Urinary bladder (tissue), 4 donors: Measurements from ENCODE around the gene CACNA1C. TPM values are rescaled to one million over a fixed set of nuclear protein-coding genes. Genes with fewer than 3 reads are reported as not detected.

ENCODE experiments used
- DNase-seq: peaks from one replicate; pipeline ENCODE4 v3.0.0-alpha.2; 2015; ENCODE audit errors: extremely low spot score
- H3K27ac ChIP-seq: one replicate; pipeline ENCODE4 v1.5.1; 2013; ENCODE audit warnings: low read depth, mild to moderate bottlenecking, moderate library complexity
- H3K36me3 ChIP-seq: one replicate; pipeline ENCODE4 v1.6.1; 2013; ENCODE audit warnings: mild to moderate bottlenecking, moderate library complexity; ENCODE audit not compliant: insufficient read depth
- H3K4me1 ChIP-seq: one replicate; pipeline ENCODE4 v1.6.1; 2013; ENCODE audit warnings: mild to moderate bottlenecking, moderate library complexity; ENCODE audit not compliant: insufficient read depth
- H3K4me3 ChIP-seq: one replicate; pipeline ENCODE4 v1.5.1; 2013; ENCODE audit warnings: low read depth, low read length
- WGBS: extraction: QIAGEN DNeasy Blood & Tissue Kit; methylation state at CpG from one replicate; pipeline ENCODE4 v1.1.7; 2013; 5-methylcytosine and 5-hydroxymethylcytosine counted together
- polyA plus RNA-seq: library from polyadenylated mRNA; stranded (reverse); fragments of 200-250 nt; gene quantifications from one replicate; pipeline ENCODE4 v1.2.3, GENCODE V29; 2013
- total RNA-seq: library from RNA; depleted of rRNA; stranded (reverse); fragments of >200 nt; gene quantifications from one replicate; pipeline ENCODE4 v1.2.3, GENCODE V29; 2014
- donor health status: healthy with polysubstance abuse.
- donor health status: healthy.

CACNA1C gene
- total and polyA plus RNA-seq, 2 donors = 25.7 to 34.5 TPM

DNA sequence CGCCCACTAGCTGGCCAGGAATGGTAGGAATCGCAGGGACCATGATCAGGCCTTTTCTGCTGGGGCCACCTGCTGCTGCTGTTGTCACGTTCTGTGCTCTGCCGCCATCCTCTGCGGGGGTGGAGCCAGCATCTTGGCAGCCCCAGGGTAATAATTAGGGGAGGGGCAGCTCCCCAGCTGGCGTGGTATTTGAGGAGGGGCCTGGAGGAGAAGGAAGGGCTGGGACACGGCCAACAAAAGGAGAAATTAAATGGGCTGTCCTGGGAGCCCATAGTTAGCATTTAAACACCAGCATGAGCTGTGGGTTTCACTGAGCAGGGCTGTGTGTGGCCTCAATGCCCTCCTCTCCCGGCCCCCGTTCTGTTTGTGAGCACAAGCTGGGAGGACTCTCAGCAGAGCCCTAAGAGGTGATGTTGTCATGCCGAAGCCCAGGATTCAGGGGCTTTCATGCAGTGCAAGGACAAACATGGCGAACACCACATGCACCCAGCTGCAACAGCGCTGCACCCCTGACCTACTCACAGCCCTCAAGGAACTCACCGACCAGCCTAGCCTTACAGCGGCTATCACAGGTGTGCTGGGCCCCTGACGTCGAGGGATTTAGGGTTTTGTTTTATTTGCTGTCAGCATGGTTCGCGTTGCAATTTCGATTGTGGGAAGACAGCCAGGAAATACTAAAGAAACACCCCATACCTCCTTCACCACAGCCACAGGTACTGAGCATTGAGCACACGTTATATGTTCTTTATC, 324.3 kb downstream of the CACNA1C start:
- no peak overlapping the region for H3K4me3 ChIP-seq
- WGBS = 67% methylated on average over 20 of the region's 20 CpGs
- no peak for DNase-seq
- H3K36me3 ChIP-seq = no peaks in the 10 kb centered on the region
- H3K4me1 ChIP-seq = no peaks in the 10 kb centered on the region
- H3K27ac ChIP-seq = no peak overlapping the region

DNA sequence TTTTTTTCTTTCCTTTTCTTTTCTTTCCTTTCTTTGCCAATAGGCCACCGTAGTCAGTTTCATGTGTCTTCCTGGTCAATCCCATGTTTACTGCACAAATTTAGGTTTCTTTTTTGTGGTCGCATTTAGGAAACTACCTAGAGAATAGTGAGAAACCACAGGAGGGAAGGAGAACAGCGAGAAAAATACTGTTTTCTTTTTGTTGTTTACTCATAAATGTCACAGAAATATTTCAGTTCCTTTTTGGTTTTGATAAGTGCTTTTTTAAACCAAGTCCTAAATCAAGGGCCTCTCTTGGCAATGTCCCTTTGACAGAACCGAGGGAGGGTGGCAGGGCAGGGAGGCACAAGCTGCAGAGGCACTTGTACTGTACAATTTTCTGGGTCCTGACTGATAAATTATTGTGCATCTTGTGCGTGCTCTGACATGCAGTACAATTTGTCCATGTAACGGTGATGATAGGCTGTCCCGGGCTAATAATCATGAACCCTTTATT, 326.1 kb downstream of the CACNA1C start:
- no peak for DNase-seq
- WGBS = 58% methylated on average over 7 of the region's 7 CpGs
- Histone ChIP-seq H3K4me1 (no peaks in the 10 kb centered on the region), H3K27ac (no peak overlapping the region), H3K36me3 (no peaks in the 10 kb centered on the region), H3K4me3 (no peak overlapping the region)

DNA sequence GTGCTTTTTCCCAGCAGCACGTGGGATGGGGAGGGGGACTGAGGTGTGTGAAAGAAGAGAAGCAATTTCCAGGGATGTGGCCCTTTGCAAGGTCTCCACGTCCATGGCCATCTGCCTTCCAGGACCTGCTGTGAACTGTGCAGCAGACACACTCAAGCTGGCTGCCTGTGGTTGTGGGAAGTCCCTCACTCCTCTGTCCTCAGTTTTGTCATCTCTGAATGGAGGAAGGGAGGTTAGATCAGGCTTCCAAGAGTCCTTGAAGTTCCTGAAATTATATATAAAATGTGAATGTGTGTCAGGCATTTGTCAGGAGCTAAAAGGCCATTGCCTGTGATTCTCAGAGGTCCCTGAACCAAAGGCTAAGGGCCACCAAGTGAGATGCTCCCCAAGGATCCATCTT, 328.2 kb downstream of the CACNA1C start:
- WGBS = 95% methylated on average over 2 of the region's 2 CpGs
- H3K27ac ChIP-seq = no peak overlapping the region
- H3K36me3 ChIP-seq = no peaks in the 10 kb centered on the region
- DNase-seq = no peak
- no peaks in the 10 kb centered on the region for H3K4me1 ChIP-seq
- H3K4me3 ChIP-seq = no peak overlapping the region

DNA sequence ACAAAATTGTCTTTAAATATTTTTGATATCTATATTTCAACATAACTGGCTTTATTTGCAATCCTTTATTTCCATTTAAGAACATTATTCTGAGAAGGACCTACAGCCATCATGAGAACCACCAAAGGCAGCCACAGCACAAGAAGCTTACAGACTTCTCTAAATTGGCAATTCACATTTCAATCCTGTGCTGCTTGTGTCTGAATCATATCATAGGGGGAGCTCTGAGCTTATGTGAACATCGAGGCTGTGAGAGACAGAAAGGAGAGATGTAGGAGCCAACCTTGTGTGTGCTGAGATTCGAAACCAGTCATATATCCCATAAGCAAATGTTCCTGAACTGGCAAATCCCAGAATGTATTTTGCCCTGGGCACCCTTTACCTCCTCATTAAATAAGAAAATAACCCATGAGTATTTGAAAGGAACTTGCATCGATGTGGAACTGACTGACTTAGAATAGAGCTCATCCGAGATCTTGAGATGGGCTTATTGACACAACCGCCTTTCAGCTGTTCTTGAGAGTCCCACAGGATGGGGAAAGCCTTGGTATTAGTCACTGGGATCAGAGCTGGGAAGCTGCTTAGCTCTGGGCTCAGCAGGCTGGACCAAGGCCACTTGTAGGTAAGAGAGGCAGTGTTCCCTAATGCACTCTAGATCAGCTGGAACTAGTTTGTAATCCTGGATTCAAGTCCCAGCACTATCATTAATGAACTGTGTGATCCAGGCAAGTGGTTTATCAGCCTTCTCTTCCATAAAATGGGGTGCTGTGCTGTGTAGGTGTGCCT, 329.8 kb downstream of the CACNA1C start:
- Histone ChIP-seq H3K4me3 (no peak overlapping the region), H3K27ac (no peak overlapping the region), H3K4me1 (no peaks in the 10 kb centered on the region), H3K36me3 (no peaks in the 10 kb centered on the region)
- DNase-seq = no peak
- 77% methylated on average over 5 of the region's 5 CpGs for WGBS

DNA sequence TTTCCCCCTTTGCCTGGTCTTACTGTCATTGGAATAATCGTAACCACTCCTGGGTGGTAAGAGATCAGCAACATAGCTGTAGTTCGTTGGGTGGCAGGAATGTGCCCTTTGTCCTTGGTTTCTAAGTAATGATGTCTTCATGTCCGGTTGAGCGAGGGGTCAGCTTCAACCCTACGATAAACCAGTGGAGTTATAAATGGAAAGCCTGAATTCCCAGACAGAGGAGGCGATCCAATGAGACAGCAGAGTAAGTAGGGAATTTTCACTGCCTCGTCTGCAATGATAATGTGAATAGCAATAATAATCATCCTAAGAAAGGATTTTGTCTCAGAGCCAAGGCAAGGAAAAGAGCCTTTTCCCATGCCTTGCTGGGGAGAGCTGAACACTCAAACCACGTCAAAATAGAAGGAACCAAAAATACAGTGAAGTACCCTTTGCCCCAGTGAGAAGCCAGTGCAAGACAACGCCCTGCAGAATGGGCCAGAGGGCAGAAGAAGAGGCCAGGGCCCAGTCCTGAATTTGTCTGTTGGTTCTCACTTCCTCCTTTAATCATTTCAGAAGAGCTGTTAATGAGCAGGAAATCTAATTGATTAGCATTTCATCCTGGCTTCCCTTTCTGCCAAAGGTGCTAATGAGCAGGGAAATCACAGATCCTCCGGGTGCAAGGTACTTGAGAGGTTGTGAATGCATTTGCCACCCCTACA, 330.7 kb downstream of the CACNA1C start:
- no peak for DNase-seq
- Histone ChIP-seq H3K36me3 (no peaks in the 10 kb centered on the region), H3K27ac (no peak overlapping the region), H3K4me3 (no peak overlapping the region), H3K4me1 (no peaks in the 10 kb centered on the region)
- WGBS = 60% methylated on average over 10 of the region's 10 CpGs

DNA sequence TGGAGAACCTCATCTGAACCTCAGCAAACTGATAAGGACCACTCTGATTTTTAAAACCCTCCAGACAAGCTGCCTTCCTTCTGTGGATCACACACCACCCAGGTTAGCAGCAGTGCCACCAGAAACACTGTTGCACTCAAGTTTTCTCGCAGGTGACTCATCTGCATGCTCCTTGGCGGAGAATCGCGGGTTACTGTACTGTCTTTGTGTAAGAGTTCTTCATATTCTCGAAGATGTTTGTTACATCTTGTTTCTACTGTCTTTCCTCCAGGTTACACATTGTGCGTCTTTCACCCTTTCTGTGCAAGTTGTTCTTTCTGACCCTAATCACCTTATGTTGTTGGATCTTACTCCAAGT, 331.2 kb downstream of the CACNA1C start:
- H3K4me1 ChIP-seq = no peaks in the 10 kb centered on the region
- no peaks in the 10 kb centered on the region for H3K36me3 ChIP-seq
- H3K4me3 ChIP-seq = no peak overlapping the region
- WGBS = 91% methylated on average over 6 of the region's 6 CpGs
- no peak for DNase-seq
- H3K27ac ChIP-seq = no peak overlapping the region

DNA sequence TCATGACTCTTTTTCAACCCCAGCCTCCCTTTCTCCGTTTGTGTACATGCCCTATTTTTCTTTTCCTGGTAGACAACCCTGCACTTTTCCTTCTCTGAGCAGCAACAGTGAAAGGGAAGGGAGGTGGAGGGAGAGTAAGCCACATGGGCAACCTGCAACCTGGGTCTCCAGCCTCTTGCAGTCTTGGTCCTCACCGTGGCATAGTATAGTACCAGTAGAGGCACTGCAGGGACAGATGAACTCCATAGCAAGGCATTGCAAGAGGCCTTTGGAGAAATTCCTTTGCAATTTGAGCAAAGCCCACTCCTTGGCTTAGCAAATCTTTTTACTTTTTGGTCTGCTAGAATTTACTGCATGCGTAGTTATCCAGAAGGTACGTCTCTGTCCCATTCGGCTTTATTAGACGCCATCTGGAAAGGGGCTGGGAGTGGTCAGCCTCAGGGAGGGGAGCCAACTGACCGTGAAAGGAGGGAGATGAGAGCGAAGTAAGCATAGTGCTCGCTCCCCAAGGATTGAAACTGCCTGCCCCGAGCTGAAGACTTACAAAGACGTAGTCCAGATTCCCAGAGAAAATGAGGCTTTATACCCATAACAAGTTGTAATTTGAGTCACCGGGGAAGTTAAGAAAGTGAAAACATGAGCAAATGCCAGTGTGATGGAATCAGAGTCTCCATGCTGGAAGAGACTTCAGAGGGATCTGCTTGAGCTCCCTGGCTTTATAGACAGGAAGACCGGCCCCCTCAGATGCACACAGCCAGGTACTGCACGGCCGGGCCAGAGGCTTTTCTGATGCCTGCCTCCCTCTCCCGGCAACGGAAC, 332.0 kb downstream of the CACNA1C start:
- no peaks in the 10 kb centered on the region for H3K36me3 ChIP-seq
- DNase-seq = peak; percentile 48
- no peak overlapping the region for H3K4me3 ChIP-seq
- WGBS = 30% methylated on average over 17 of the region's 17 CpGs
- H3K27ac ChIP-seq = peak overlapping the region; percentile 24
- no peaks in the 10 kb centered on the region for H3K4me1 ChIP-seq

DNA sequence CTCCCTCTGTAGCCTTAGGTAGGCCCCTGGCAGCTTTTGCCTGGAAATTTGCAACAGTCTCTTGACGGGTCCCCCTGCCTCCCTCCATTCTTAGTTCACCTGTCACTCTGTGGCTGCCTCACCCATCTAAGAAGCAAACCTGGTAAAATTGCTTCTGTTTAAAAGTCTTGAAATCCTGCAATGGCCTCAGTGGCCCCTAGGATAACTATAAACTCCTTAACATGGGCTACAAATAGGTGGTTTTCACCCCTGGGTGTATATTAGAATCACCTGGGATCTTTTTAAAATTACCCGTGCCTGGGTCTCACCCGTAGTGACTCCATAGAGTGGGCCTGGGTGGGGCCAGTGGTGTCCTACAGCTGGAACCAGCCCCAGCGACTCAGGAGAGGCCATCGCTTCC, 332.7 kb downstream of the CACNA1C start:
- Histone ChIP-seq H3K36me3 (no peaks in the 10 kb centered on the region), H3K27ac (no peak overlapping the region), H3K4me1 (no peaks in the 10 kb centered on the region), H3K4me3 (no peak overlapping the region)
- 79% methylated on average over 5 of the region's 5 CpGs for WGBS
- no peak for DNase-seq

DNA sequence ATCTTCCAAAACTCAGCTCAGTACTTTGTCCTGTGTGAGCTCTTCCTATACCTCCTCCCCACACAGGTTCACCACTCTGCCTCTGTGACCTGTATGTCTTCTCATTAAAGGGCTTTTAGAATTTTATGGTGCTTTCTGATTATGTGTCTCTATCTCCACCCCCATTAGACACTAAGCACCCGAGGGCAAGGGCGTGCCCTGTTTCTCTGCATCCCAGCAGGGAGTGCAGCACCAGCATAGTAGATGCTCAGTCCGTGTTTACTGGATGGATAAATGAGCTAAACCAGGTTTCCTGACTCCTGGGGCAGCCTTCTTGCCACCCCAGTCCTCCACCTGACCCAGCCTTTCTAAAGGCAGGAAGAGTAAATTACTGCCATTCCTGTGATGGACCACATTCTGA, 333.8 kb downstream of the CACNA1C start:
- DNase-seq = no peak
- Histone ChIP-seq H3K4me1 (no peaks in the 10 kb centered on the region), H3K27ac (no peak overlapping the region), H3K36me3 (no peaks in the 10 kb centered on the region), H3K4me3 (no peak overlapping the region)
- 80% methylated on average over 3 of the region's 3 CpGs for WGBS

DNA sequence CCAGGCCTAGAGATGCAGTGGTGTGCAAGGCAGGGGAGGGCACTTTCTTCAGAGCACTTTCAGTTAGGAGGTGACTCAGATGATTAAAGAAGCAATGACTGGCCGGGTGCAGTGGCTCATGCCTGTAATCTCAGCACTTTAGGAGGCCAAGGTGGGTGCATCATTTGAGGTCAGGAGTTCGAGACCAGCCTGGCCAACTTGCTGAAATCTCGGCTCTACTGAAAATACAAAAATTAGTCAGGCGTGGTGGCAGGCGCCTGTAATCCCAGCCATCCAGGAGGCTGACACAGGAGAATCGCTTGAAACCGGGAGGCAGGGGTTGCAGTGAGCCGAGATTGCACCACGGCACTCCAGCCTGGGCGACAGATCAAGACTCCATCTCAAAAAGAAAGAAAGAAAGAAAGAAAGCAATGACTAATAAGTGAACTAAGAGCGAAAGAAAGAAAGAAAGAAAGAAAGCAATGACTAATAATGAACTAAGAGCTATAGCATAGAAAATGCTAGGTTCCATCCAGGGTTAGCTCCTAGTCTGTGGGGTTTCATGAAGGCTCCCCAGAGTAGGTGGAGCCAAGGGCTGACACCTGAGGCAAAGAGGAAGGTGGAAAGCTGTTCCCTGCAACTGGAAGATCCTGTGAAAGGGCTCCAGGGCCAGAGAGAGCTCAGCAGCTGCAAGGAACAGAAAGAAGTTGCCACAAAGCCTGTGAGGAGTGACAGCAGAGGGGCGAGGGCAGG, 334.5 kb downstream of the CACNA1C start:
- no peaks in the 10 kb centered on the region for H3K36me3 ChIP-seq
- H3K27ac ChIP-seq = no peak overlapping the region
- H3K4me1 ChIP-seq = no peaks in the 10 kb centered on the region
- DNase-seq = no peak
- WGBS = 93% methylated on average over 12 of the region's 12 CpGs
- H3K4me3 ChIP-seq = no peak overlapping the region

DNA sequence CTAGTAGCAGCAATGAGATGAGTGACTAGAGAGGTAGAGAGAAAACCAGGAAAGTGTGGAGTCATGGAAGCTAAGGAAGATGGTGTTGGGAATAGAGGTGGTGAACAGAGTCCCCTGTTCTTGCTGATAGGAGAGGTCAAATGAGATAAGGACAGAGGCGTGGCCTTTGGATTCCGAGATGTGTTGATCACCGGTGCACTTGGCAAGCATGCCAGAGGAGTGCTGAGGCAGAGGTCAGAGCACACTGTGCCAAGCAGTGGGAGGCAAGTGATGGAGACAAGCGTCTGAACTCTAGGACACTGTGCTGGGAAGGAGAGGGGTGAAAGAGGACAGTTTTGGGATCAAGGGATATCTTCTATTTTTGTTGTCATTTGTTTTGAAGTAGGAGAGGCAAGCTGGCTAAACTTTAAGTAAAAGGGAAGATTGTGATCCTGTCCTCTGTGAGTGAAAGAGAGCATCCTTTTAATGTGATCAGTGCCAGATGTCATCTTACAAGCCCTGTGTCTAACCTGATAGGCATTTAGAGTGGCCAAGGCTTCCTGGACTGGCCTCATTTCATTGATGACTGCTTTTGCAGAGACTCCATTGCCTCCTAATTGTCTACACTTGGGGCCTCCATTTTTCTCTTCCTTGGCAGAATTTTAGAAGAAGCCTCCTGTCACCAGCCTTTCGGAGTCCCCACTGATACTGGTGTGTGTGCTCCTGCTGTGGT, 336.4 kb downstream of the CACNA1C start:
- no peak overlapping the region for H3K27ac ChIP-seq
- H3K4me1 ChIP-seq = no peaks in the 10 kb centered on the region
- no peaks in the 10 kb centered on the region for H3K36me3 ChIP-seq
- DNase-seq = no peak
- no peak overlapping the region for H3K4me3 ChIP-seq
- 68% methylated on average over 5 of the region's 5 CpGs for WGBS

DNA sequence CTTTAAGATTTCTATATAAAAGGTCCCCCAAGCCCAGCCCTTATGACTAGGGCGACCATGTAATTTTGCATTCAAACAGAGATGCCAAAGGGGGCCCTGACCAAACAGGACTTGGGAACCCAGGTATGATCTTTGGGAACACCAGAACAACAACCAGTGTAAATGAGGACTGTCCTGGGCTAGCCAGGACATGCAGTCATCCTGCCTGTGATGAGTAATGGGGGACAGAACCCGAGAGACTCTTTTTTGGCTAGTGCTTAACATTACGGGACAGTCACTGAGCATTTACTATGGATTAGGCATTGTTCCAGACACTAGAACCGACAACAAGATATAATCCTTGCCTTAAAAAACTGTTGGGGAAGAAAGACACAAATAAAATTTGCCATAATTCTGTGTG, 337.3 kb downstream of the CACNA1C start:
- H3K4me3 ChIP-seq = no peak overlapping the region
- WGBS = 66% methylated on average over 4 of the region's 4 CpGs
- no peak for DNase-seq
- no peaks in the 10 kb centered on the region for H3K4me1 ChIP-seq
- no peak overlapping the region for H3K27ac ChIP-seq
- H3K36me3 ChIP-seq = no peaks in the 10 kb centered on the region
